Measurements from ENCODE around the gene INPP5B. TPM values are rescaled to one million over a fixed set of nuclear protein-coding genes. Genes with fewer than 3 reads are reported as not detected.

INPP5B gene
- total RNA-seq, 4 donors from 2014 or later = 32.6 to 80.8 (median 37.7) TPM

DNA sequence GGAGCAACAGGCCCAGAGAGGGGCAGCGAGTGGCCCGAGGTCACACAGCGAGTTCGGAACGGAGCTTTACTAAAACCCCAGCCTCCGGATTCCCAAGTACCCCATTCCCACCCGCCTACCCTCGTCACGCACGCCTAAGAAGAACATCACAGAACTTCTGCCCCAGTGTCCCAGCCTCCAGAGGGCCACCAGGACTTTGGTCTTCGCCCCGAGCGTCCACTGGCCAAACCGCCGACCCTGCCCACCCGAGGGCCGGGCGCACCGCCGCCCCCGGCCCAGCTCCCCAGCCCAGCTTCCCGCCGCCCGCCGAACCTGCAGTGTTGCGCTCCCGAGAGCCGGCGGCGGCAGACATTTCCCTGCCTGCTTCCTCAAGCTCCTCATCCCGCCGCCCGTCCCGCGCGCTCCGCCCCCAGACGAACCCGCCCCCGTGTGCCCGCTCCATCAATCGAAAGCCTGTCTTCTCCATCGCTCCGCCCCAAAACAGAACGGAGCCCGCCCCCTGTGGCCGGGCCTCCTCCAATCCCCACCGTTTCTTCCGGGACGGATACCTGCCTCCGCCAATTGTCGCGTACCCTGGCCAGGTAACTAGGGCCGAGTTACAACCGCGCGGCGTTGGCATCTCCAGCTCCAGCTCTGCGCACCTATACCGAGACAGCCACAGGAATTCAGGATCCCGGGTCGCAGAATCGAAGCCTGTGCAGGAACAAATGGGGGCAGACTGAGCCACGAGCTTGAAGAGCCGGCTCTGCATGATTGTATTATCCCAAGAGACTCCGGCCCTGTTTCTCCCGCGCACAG lies 15.3 kb downstream of the INPP5B start:
- peak overlapping the region in 3 of 4 donors; percentile 69 to 77 (median 73) for H3K27ac ChIP-seq
- H3K9me3 ChIP-seq = no peaks in the 10 kb centered on the region
- H3K36me3 ChIP-seq = peaks cover 0 to 41% of the 10 kb centered on the region in 2 donors
- H3K4me1 ChIP-seq = peaks cover 0 to 30% (median 6%) of the 10 kb centered on the region in 3 donors
- TF ChIP-seq, protein P1, sequence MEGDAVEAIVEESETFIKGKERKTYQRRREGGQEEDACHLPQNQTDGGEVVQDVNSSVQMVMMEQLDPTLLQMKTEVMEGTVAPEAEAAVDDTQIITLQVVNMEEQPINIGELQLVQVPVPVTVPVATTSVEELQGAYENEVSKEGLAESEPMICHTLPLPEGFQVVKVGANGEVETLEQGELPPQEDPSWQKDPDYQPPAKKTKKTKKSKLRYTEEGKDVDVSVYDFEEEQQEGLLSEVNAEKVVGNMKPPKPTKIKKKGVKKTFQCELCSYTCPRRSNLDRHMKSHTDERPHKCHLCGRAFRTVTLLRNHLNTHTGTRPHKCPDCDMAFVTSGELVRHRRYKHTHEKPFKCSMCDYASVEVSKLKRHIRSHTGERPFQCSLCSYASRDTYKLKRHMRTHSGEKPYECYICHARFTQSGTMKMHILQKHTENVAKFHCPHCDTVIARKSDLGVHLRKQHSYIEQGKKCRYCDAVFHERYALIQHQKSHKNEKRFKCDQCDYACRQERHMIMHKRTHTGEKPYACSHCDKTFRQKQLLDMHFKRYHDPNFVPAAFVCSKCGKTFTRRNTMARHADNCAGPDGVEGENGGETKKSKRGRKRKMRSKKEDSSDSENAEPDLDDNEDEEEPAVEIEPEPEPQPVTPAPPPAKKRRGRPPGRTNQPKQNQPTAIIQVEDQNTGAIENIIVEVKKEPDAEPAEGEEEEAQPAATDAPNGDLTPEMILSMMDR (IDR thresholded peaks at IDR 0.05) = peak in 2 of 4 experiments; percentile 15 to 34
- TF ChIP-seq POLR2A (IDR thresholded peaks at IDR 0.05) = no peak
- TF ChIP-seq EP300 (IDR thresholded peaks at IDR 0.05) = no peak
- peak; percentile 5 for TF ChIP-seq POLR2AphosphoS5 (IDR thresholded peaks at IDR 0.05)
- peak; percentile 100 for ATAC-seq
- WGBS, 2 donors (ENCODE audit: low coverage in 1 of 2) = 0% methylated on average over 3 to 4 of the region's 68 CpGs
- H3K4me3 ChIP-seq = peak overlapping the region; percentile 55 to 80
- no peaks in the 10 kb centered on the region for H3K27me3 ChIP-seq

DNA sequence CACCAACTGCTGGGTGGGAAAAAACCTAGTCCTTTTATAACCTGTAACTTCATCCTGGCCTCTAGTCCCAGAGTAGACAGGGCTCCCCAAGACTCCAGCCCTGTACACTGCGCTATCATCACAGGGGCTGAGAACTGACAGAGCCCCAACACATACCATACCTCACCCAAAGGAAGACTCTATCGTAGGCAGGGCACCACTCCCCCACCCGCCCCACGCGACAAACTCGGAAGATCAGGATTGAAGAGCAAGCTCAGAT lies 15.8 kb downstream of the INPP5B start:
- Histone ChIP-seq H3K4me3 (peak overlapping the region; percentile 55 to 80), H3K27ac (peak overlapping the region in 3 of 4 donors; percentile 69 to 77 (median 73)), H3K27me3 (no peaks in the 10 kb centered on the region), H3K4me1 (peaks cover 0 to 36% (median 10%) of the 10 kb centered on the region in 3 donors), H3K9me3 (no peaks in the 10 kb centered on the region), H3K36me3 (peaks cover 0 to 36% of the 10 kb centered on the region in 2 donors)
- WGBS, 2 donors (ENCODE audit: low coverage in 1 of 2) = 0% methylated on average over 4 of the region's 6 CpGs; no CpG with 5 or more reads in 1 of the 2 donors
- TF ChIP-seq POLR2A (IDR thresholded peaks at IDR 0.05) = no peak
- TF ChIP-seq POLR2AphosphoS5 (IDR thresholded peaks at IDR 0.05) = no peak
- ATAC-seq = no peak

DNA sequence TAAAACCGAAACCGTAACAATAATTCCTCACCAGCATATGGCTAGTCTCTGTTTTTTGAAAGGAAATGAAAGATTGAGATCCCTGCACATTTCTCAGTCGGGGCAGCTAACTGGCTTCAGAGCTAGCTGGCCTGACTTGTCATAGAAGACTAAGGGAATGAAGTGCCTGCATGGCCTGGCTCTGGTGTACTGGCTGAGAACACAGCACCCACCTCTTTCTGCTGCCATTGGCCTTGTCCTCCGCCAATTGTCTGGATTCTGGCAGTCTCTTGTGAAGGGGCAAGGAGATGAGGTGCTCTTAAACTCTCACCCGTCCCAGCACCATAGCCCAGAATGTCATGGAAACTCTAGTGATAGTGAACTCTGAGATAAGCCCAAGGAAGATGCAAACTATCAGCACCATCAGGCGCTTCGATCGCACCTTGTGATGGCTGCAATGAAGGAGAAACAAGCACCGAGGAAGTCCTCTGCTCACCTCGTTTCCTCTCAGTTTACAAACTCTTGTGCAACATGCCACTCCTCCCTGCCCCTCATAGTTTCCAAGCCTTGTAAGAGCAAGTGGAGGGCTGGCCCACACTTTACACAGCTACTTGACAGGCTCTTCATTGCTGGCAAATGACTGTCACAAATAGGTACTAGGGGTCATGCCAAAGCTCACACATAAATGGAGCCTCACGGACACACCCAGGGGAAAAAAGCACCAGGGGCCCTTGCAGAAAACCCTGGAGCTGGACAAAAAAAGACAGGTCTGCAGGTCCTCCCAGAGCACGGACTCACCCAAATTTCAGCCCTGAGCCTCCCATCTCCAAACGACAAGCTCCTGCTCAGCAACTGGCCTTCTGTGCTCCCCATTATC lies 16.4 kb downstream of the INPP5B start:
- no peaks in the 10 kb centered on the region for H3K27me3 ChIP-seq
- ATAC-seq = no peak
- H3K27ac ChIP-seq = peak overlapping the region in 2 of 4 donors; percentile 73 to 77
- H3K4me1 ChIP-seq = peaks cover 0 to 41% (median 12%) of the 10 kb centered on the region in 3 donors
- no peaks in the 10 kb centered on the region for H3K9me3 ChIP-seq
- peak overlapping the region in 1 of 2 donors; percentile 80 for H3K4me3 ChIP-seq
- 76 to 81% methylated on average over 3 to 9 of the region's 13 CpGs for WGBS, 2 donors (ENCODE audit: low coverage in 1 of 2)
- H3K36me3 ChIP-seq = peaks cover 0 to 30% of the 10 kb centered on the region in 2 donors
- no peak for TF ChIP-seq POLR2A (IDR thresholded peaks at IDR 0.05)

DNA sequence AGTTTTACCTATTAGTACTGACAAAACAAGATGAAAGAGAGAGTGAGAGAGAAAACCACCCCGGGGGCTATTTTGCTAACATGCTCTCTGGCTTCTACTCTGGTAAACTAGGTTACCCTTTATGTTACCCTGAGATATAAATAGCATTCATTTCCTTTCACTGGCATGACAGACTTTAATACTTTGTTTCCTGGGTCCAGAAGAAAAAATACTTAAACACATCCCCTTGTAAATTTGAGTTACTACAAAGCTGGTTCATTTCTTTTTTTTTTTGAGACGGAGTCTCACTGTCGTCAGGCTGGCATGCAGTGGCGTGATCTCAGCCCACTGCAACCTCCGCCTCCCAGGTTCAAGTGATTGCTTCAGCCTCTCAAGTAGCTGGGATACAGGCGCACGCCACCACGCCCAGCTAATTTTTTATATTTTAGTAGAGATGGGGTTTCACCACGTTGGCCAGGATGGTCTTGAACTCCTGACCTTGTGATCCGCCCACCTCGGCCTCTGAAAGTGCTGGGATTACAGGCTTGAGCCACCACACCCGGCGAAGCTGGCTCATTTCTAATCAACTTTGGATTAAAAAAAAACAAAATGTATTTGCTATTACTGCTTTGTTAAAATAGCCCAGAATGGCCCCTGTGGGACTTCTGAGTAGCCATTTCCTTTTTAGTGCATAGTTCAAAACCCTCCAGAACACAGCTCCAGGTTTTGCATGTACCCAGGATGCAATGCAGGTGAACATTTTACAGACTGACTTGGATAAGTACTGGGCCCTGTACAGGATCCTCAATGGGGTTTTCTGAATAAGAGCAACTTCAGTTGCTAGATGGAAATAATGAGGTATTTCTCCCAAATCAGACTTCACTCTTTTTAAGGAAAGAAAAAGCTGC lies 20.6 kb downstream of the INPP5B start:
- Histone ChIP-seq H3K4me1 (peaks cover 0 to 34% (median 11%) of the 10 kb centered on the region in 3 donors), H3K9me3 (no peaks in the 10 kb centered on the region), H3K4me3 (no peak overlapping the region), H3K27ac (peak overlapping the region in 2 of 4 donors; percentile 29 to 35), H3K36me3 (peaks cover 0 to 34% of the 10 kb centered on the region in 2 donors), H3K27me3 (no peaks in the 10 kb centered on the region)
- no peak for ATAC-seq
- TF ChIP-seq, protein P1 (IDR thresholded peaks at IDR 0.05) = no peak
- no peak for TF ChIP-seq EP300 (IDR thresholded peaks at IDR 0.05)
- no peak for TF ChIP-seq POLR2A (IDR thresholded peaks at IDR 0.05)
- TF ChIP-seq POLR2AphosphoS5 (IDR thresholded peaks at IDR 0.05) = no peak
- WGBS, 2 donors (ENCODE audit: low coverage in 1 of 2) = 45 to 53% methylated on average over 7 to 12 of the region's 13 CpGs

DNA sequence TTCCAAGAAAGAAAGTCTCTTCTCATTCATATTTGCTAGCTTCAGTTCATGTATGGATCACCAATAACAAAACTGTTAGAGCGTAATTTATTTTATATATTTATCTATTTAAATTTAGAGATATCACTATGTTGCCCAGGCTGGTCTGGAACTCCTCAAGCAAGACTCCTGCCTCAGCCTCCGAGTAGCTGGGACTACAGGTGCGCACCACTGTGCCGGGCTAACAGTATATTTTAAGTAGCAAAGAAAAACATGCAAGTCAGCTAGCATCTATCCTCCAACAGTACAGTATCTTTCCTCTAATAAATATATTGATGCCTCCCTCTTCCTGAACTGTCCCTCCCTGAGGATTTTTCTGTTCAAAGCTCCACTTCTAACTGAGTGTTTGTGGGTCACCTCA lies 21.5 kb downstream of the INPP5B start:
- ATAC-seq = no peak
- no peak for TF ChIP-seq POLR2A (IDR thresholded peaks at IDR 0.05)
- TF ChIP-seq POLR2AphosphoS5 (IDR thresholded peaks at IDR 0.05) = no peak
- TF ChIP-seq, protein P1 (IDR thresholded peaks at IDR 0.05) = no peak
- TF ChIP-seq EP300 (IDR thresholded peaks at IDR 0.05) = no peak
- 76 to 94% methylated on average over 3 to 4 of the region's 4 CpGs for WGBS, 2 donors (ENCODE audit: low coverage in 1 of 2)
- Histone ChIP-seq H3K4me1 (peaks cover 0 to 25% (median 6%) of the 10 kb centered on the region in 3 donors), H3K36me3 (peaks cover 0 to 32% of the 10 kb centered on the region in 2 donors), H3K27me3 (no peaks in the 10 kb centered on the region), H3K4me3 (no peak overlapping the region), H3K27ac (peak overlapping the region in 1 of 4 donors; percentile 35), H3K9me3 (no peaks in the 10 kb centered on the region)

Measured in gastroesophageal sphincter (tissue), 4 donors.